Vein endothelial cell (primary cell): Measurements from ENCODE around the gene EN1. TPM values are rescaled to one million over a fixed set of nuclear protein-coding genes. Genes with fewer than 3 reads are reported as not detected.

Source experiments
- total RNA-seq: library from RNA; depleted of rRNA; stranded (reverse); fragments of >200 nt; gene quantifications from 2 replicates; pipeline ENCODE4 v1.2.3, GENCODE V29; 2012

Gene EN1
- not detected in 2 replicates for total RNA-seq

DNA sequence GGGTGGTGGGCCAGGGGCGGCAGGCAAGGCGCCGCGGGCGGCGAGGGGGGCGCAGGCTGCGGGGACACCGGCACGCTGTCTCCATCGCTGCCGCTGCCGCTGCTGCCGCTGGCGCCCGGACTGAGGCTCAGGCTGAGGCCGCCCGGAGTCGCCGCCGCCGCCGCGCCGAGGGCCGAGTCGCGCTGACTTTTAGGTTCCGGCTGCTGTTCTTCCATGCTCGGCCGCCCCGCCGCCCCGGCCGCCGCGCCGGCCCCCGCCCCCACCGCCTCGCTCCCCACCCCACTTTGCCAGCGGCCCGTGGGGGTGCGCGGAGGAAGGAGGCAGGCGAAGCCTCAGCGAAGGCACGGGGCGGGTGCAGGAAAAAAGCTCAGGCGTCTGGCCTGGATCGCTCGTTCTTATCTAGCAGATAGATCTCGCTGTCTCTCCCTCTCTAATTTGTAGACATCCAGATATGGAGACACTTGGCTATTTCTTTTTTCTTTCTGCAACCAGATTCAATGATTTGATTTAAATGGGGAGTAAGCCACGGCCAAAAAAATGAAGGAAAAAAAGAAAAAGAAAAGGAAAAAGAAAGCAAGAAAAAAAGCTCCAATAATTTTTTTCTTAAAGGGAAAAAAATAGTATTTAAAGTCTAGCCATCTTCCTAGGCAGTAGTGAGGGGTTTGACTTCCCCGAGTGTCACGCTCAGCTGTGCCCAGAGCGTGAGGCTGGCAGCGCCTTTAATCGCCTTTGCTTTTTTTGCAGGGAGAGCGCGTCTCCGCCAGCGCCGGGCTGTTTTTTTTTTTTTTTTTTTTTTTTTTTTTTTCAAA is at the start of gene EN1:
EN1 (minus strand) TSS at position 696 of the 809 bp plus-strand sequence; CDS start at position 215, 481 bp downstream.

Other genes starting within 250 kb of the EN1 start
- gene MARCO, start 94.5 kb upstream of the EN1 start, total RNA-seq, result not detected in 2 replicates